Right cardiac atrium (tissue), 5 donors: Measurements from ENCODE around the gene CKM. TPM values are rescaled to one million over a fixed set of nuclear protein-coding genes. Genes with fewer than 3 reads are reported as not detected.
A peak's percentile ranks its signal among the peaks of the same experiment; 100 is the strongest.

ENCODE experiments used
- ATAC-seq, 2 donors: fragments of 200-7000 bp; cut with Tn5 transposase; one replicate each; pipeline versions ENCODE4 v1.8.0 to v1.9.1; 2020; ENCODE audit warnings: moderate library complexity in 2 of 2, mild to moderate bottlenecking in 1 of 2
- DNase-seq, 3 donors: peaks; one replicate each; pipeline ENCODE4 v3.0.0-alpha.2; 2020
- H3K27ac ChIP-seq: one replicate; pipeline ENCODE4 v1.5.1; 2013; ENCODE audit warnings: mild to moderate bottlenecking, low read length, control low read depth, moderate library complexity
- H3K27me3 ChIP-seq: one replicate; pipeline ENCODE4 v1.6.1; 2013; ENCODE audit not compliant: control insufficient read depth, insufficient read depth
- H3K4me1 ChIP-seq: one replicate; pipeline ENCODE4 v1.6.1; 2013; ENCODE audit warnings: low read length; ENCODE audit not compliant: control insufficient read depth, insufficient read depth
- H3K4me3 ChIP-seq: one replicate; pipeline ENCODE4 v1.5.1; 2013; ENCODE audit warnings: low read length, control low read depth
- H3K9me3 ChIP-seq: one replicate; pipeline ENCODE4 v1.6.1; 2013; ENCODE audit warnings: low read length; ENCODE audit not compliant: control insufficient read depth
- WGBS: extraction: QIAGEN DNeasy Blood & Tissue Kit; methylation state at CpG from one replicate; pipeline ENCODE4 v1.1.7; 2013; 5-methylcytosine and 5-hydroxymethylcytosine counted together
- intact Hi-C, 4 donors: fragments of 100-400 bp; cut with DNase I; formaldehyde crosslinking; loops; one replicate each; pipeline versions ENCODE4 v1.11.0 to v1.14.0; 2022 to 2023
- polyA plus RNA-seq: library from polyadenylated mRNA; stranded (reverse); fragments of 200-250 nt; gene quantifications from one replicate; pipeline ENCODE4 v1.2.3, GENCODE V29; 2013
- total RNA-seq, 4 donors: library from RNA; stranded (reverse); fragmentation: NEBNext Ultra II Directional; extraction: Animal tissue kit (Norgen Biotek cat#: 25700); gene quantifications; one replicate each; pipeline ENCODE4 v1.2.1, GENCODE V29; 2021
- donor health status: healthy with polysubstance abuse.
- donor health status: DM: no; HTN: yes; CAD: no.
- donor health status: DM: no; HTN: no; CAD: no.
- donor health status: DM: no; HTN: yes; CAD: no; lungs with severe emphysema.
- donor health status: DM: yes; HTN: yes; CAD: no.

The CKM gene
- total and polyA plus RNA-seq, 5 donors, result 2,910 to 5,160 (median 3,614) TPM

DNA sequence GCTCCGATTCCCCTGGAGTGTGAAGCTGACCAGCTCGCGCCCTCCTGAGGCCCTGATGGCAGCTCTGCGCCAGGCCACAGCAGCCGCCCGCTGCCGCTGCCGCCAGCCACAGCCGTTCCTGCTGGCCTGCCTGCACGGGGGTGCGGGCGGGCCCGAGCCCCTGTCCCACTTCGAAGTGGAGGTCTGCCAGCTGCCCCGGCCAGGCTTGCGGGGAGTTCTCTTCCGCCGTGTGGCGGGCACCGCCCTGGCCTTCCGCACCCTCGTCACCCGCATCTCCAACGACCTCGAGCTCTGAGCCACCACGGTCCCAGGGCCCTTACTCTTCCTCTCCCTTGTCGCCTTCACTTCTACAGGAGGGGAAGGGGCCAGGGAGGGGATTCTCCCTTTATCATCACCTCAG, 20.3 kb downstream of the CKM start:
- 90% methylated on average over 27 of the region's 27 CpGs for WGBS
- DNase-seq (peak in 1 of 3 donors; percentile 32), ATAC-seq (peak in 1 of 2 donors; percentile 1)
- no peaks in the 10 kb centered on the region for H3K9me3 ChIP-seq
- H3K27me3 ChIP-seq, result no peaks in the 10 kb centered on the region
- no peak overlapping the region for H3K27ac ChIP-seq
- intact Hi-C loops, result no loop called here
- no peak overlapping the region for H3K4me3 ChIP-seq
- H3K4me1 ChIP-seq, result no peaks in the 10 kb centered on the region

GRCh38 chr19:45299719-45300118, 23.0 kb downstream of the CKM start:
- Histone ChIP-seq H3K27me3 (no peaks in the 10 kb centered on the region), H3K27ac (no peak overlapping the region), H3K4me1 (no peaks in the 10 kb centered on the region), H3K4me3 (no peak overlapping the region), H3K9me3 (no peaks in the 10 kb centered on the region)
- WGBS, result 92% methylated on average over 6 of the region's 6 CpGs
- intact Hi-C loops, result no loop called here
- ATAC-seq, result no peak
- peak in 1 of 3 donors; percentile 12 for DNase-seq

GRCh38 chr19:45298264-45298663, 24.4 kb downstream of the CKM start:
- WGBS, result 96% methylated on average over 5 of the region's 5 CpGs
- DNase-seq (peak in 1 of 3 donors; percentile 23), ATAC-seq (no peak)
- H3K27ac ChIP-seq, result no peak overlapping the region
- H3K4me3 ChIP-seq, result no peak overlapping the region
- no peaks in the 10 kb centered on the region for H3K4me1 ChIP-seq
- H3K27me3 ChIP-seq, result no peaks in the 10 kb centered on the region
- H3K9me3 ChIP-seq, result no peaks in the 10 kb centered on the region
- intact Hi-C loops, result no loop called here

GRCh38 chr19:45297674-45298073, 25.0 kb downstream of the CKM start:
- 94% methylated on average over 18 of the region's 18 CpGs for WGBS
- Histone ChIP-seq H3K4me3 (no peak overlapping the region), H3K27ac (no peak overlapping the region), H3K9me3 (no peaks in the 10 kb centered on the region), H3K27me3 (no peaks in the 10 kb centered on the region), H3K4me1 (no peaks in the 10 kb centered on the region)
- intact Hi-C loops, result no loop called here
- peak in 1 of 3 donors; percentile 41 for DNase-seq
- ATAC-seq, result no peak

DNA sequence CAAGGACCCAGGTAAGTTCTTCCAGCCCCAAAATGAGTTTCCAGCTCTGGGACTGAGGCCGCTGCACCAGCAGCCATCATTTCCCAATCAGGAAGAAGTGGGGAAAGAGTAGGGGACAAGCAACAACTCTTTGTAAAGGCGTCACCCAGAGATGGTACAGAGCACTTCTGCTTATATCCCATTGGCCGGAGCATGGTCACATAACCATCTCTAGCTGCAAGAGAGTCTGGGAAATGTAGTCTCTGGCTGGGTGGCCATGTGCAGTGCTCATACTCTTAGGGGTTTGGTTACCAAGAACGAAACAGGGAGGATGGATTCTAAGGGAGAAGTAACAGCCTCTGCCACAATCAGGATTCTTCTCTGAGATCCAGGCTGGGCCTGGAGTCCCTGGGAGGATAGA, 26.3 kb downstream of the CKM start:
- Histone ChIP-seq H3K9me3 (no peaks in the 10 kb centered on the region), H3K27ac (no peak overlapping the region), H3K4me3 (no peak overlapping the region), H3K4me1 (no peaks in the 10 kb centered on the region), H3K27me3 (no peaks in the 10 kb centered on the region)
- ATAC-seq (no peak), DNase-seq (no peak)
- intact Hi-C loops, result no loop called here
- WGBS, result 93% methylated on average over 4 of the region's 4 CpGs

DNA sequence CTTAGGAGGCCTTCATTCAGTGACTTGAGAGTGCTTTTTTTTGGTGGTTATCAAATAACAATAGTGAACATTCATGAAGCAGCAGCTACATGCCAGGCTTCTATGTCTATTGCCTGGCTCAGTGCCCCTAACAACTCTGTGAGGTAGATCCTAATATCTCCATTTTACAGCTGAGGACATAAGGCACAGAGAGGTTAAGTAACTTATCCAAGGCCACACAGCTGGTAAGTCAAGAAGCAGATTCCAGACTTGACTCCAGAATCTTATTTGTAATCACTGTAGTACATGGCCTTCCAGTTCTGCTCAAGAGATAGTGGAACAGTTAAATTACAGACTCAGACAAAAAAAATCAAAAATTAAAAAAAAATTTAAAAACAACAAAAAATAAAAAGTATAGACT, 26.8 kb downstream of the CKM start:
- intact Hi-C loops, result no loop called here

GRCh38 chr19:45294291-45295029, 28.2 kb downstream of the CKM start:
- Histone ChIP-seq H3K27me3 (no peaks in the 10 kb centered on the region), H3K9me3 (no peaks in the 10 kb centered on the region), H3K27ac (no peak overlapping the region), H3K4me3 (no peak overlapping the region), H3K4me1 (no peaks in the 10 kb centered on the region)
- 68% methylated on average over 12 of the region's 12 CpGs for WGBS
- peak; percentile 56 to 81 (median 79) for DNase-seq
- peak; percentile 83 for ATAC-seq
- intact Hi-C loops, result no loop called here

More for the DNA sequence above, 26.8 kb downstream of the CKM start:
- no peak for DNase-seq
- Histone ChIP-seq H3K27me3 (no peaks in the 10 kb centered on the region), H3K4me1 (no peaks in the 10 kb centered on the region), H3K4me3 (no peak overlapping the region), H3K27ac (no peak overlapping the region), H3K9me3 (no peaks in the 10 kb centered on the region)
- ATAC-seq, result no peak

DNA sequence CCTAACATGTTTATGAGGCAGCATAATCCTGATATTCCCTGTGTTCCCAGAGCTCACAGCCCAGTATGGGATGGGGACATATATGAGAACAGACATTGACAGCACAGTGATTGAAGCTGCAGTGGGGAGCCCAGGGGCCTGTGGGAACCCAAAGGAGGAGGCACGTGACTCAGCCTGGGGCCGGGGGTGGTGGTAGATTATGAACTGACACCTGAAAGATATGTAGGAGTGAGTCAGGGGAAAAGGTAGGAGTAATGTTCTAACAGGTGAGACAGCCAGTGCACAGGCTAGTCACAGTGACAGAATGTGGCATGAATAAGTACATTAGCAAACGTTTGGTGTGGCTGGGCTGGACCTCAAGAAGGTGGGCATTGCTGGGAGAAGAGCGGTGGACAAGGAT, 29.0 kb downstream of the CKM start:
- H3K27ac ChIP-seq, result no peak overlapping the region
- ATAC-seq (no peak), DNase-seq (peak in 2 of 3 donors; percentile 8 to 38)
- no peak overlapping the region for H3K4me3 ChIP-seq
- H3K27me3 ChIP-seq, result no peaks in the 10 kb centered on the region
- H3K9me3 ChIP-seq, result no peaks in the 10 kb centered on the region
- WGBS, result 89% methylated on average over 4 of the region's 4 CpGs
- no peaks in the 10 kb centered on the region for H3K4me1 ChIP-seq
- intact Hi-C loops, result no loop called here

- Histone ChIP-seq H3K27ac (no peak overlapping the region), H3K4me1 (no peaks in the 10 kb centered on the region), H3K4me3 (no peak overlapping the region), H3K9me3 (no peaks in the 10 kb centered on the region), H3K27me3 (no peaks in the 10 kb centered on the region)
- ATAC-seq (no peak), DNase-seq (no peak)
- intact Hi-C loops, result no loop called here
- 99% methylated on average over 1 of the region's 1 CpG for WGBS
Observed at GRCh38 chr19:45291834-45292233, 30.8 kb downstream of the CKM start.

DNA sequence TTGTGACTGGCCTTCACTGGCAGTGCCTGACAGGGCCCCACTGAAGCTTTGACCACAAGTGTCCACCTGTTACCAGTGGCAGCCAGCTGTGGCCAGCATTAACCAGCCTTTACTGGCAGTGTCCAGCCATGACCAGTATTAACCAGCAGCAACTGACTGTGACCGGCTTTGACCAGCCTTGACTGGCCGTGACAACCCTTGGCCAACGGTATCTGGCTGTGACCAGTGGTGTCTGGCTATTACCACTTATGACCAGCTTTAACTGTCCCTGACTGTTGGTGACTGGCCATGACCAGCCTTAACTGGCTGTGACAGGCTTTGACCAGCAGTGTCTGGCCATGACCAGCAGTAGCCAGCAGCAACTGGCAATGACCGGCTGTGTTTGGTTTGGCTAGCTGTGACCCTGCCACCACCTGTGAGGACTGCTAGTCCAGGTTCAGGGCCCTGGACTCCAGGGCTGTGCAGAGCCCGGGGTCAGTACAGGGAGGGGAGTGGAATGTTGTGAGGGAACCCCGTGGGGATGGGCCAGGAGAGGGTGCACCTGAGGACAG, 32.2 kb downstream of the CKM start:
- 95% methylated on average over 6 of the region's 6 CpGs for WGBS
- Histone ChIP-seq H3K9me3 (no peaks in the 10 kb centered on the region), H3K27ac (no peak overlapping the region), H3K4me3 (no peak overlapping the region), H3K4me1 (no peaks in the 10 kb centered on the region), H3K27me3 (no peaks in the 10 kb centered on the region)
- ATAC-seq, result no peak
- intact Hi-C loops, result no loop called here
- DNase-seq, result peak in 1 of 3 donors; percentile 27

DNA sequence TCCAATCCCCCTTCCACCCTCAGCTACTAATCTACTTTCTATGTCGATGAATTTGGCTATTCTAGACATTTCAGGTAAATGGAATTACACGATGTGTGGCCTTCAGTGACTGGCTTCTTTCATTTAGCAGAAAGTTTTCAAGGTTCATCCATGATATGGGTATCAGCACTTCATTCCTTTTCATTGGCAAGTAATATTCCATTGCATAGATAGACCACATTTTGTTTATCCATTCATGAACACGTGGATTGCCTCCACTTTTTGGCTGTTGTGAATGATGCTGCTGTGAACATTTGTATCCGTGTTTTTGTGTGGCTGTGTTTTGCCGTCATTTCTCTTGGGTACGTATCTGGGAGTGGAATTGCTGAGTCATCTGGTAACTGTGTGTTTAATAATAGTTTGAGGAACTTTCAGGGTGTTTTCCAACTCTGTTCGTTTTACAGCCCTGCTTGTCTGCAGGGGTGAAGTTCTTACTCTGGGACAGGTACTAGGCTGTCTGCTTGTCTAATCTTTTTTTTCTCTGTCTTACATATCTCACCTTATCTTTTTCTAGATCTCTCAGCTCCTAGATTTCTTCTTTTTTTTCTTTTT, 39.1 kb downstream of the CKM start:
- Histone ChIP-seq H3K27ac (no peak overlapping the region), H3K4me1 (no peaks in the 10 kb centered on the region), H3K9me3 (no peaks in the 10 kb centered on the region), H3K27me3 (no peaks in the 10 kb centered on the region), H3K4me3 (no peak overlapping the region)
- DNase-seq, result no peak
- 89% methylated on average over 7 of the region's 7 CpGs for WGBS
- intact Hi-C loops, result no loop called here
- no peak for ATAC-seq
